GM23338 (cell line): Measurements from ENCODE around the gene CBLN3.

Experiments
- CREB1 ChIP-seq: fragments of 250-450 bp; sonication (Bioruptor Pico); IDR thresholded peaks from 2 replicates; pipeline ENCODE4 v1.5.0; 2020; ENCODE audit warnings: low read depth, mild to moderate bottlenecking, moderate library complexity
- CTCF ChIP-seq, 2 experiments: fragments of 200-600 bp in 1 of 2; sonication (generic) in 1 of 2; conservative IDR thresholded peaks; 2 replicates each; pipeline versions ENCODE4 v1.5.1 to v1.6.1; 2016 to 2017; ENCODE audit warnings: antibody characterized with exemption in 2 of 2, low read depth in 2 of 2, mild to moderate bottlenecking in 2 of 2, moderate library complexity in 1 of 2
- EZH2 ChIP-seq: fragments of 200-600 bp; sonication (generic); IDR thresholded peaks from one replicate; pipeline ENCODE4 v1.8.0; 2017; ENCODE audit warnings: antibody characterized with exemption, mild to moderate bottlenecking, low read depth; ENCODE audit not compliant: unreplicated experiment
- EZH2phosphoT487 ChIP-seq: fragments of 200-600 bp; sonication (generic); IDR thresholded peaks from one replicate; pipeline ENCODE4 v1.8.1; 2018; ENCODE audit warnings: antibody characterized with exemption; ENCODE audit not compliant: unreplicated experiment
- JUNB ChIP-seq: IDR thresholded peaks from one replicate; pipeline ENCODE4 v1.6.1; 2016; ENCODE audit warnings: antibody characterized with exemption; ENCODE audit not compliant: unreplicated experiment
- POLR2AphosphoS5 ChIP-seq: IDR thresholded peaks from 2 replicates; pipeline ENCODE4 v1.6.1; 2016; ENCODE audit warnings: antibody characterized with exemption, low read depth
- ZNF114 ChIP-seq: fragments of 250-450 bp; sonication (Bioruptor Pico); IDR thresholded peaks from 2 replicates; pipeline ENCODE4 v1.5.0; 2020; ENCODE audit warnings: mild to moderate bottlenecking, moderate library complexity
- TF ChIP-seq, protein P1 (sequence below): IDR thresholded peaks from one replicate; pipeline ENCODE4 v1.6.1; 2018; ENCODE audit warnings: antibody characterized with exemption; ENCODE audit not compliant: unreplicated experiment

- TF ChIP-seq CTCF (conservative IDR thresholded peaks at IDR 0.05; ENCODE audit: low read depth in 2 of 2) (no peak), POLR2AphosphoS5 (no peak), EZH2 (no peak), JUNB (no peak), EZH2phosphoT487 (no peak), CREB1 (CRISPR knock-in tag) (no peak), ZNF114 (CRISPR knock-in tag) (no peak)
- TF ChIP-seq, protein P1, sequence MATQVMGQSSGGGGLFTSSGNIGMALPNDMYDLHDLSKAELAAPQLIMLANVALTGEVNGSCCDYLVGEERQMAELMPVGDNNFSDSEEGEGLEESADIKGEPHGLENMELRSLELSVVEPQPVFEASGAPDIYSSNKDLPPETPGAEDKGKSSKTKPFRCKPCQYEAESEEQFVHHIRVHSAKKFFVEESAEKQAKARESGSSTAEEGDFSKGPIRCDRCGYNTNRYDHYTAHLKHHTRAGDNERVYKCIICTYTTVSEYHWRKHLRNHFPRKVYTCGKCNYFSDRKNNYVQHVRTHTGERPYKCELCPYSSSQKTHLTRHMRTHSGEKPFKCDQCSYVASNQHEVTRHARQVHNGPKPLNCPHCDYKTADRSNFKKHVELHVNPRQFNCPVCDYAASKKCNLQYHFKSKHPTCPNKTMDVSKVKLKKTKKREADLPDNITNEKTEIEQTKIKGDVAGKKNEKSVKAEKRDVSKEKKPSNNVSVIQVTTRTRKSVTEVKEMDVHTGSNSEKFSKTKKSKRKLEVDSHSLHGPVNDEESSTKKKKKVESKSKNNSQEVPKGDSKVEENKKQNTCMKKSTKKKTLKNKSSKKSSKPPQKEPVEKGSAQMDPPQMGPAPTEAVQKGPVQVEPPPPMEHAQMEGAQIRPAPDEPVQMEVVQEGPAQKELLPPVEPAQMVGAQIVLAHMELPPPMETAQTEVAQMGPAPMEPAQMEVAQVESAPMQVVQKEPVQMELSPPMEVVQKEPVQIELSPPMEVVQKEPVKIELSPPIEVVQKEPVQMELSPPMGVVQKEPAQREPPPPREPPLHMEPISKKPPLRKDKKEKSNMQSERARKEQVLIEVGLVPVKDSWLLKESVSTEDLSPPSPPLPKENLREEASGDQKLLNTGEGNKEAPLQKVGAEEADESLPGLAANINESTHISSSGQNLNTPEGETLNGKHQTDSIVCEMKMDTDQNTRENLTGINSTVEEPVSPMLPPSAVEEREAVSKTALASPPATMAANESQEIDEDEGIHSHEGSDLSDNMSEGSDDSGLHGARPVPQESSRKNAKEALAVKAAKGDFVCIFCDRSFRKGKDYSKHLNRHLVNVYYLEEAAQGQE = no peak
These were observed 9.0 kb upstream of the CBLN3 start for GRCh38 chr14:24438223-24439097.
